Measurements from ENCODE around the gene DHRS13.

DNA sequence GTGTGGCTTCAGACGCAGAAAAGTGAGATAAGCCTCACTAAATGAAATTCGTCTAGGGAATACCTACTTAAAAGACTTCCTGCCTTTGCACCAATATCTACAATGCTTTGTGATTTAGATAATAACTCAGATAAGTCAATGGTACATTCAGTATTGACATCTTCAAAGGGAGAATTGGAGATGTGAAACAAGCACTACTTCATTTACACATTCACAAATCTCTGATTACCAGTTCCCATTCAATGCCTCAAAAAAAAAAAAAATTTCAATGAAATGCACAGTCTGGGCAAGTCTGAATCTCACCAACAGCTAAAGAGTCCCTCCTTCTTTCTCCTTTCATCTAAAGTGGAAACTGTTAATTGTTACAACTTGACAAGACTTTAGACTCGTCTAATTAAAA, 44.8 kb upstream of the DHRS13 start:
- TF ChIP-seq CTCF (IDR thresholded peaks at IDR 0.05) (no peak), POLR2A (IDR thresholded peaks at IDR 0.05) (no peak)
